Head of caudate nucleus (tissue), 42 donors: ENCODE results near the gene SERINC5.
A peak's percentile ranks its signal among the peaks of the same experiment; 100 is the strongest.

Experiments
- DNase-seq, 42 donors: peaks; one replicate each; pipeline versions ENCODE4 v3.0.0 to v3.0.0-alpha.2; 2020 to 2021; ENCODE audit warnings: mixed read lengths in 7 of 42
- intact Hi-C: fragments of 100-400 bp; cut with DNase I; formaldehyde crosslinking; loops from one replicate; pipeline ENCODE4 v1.15.0; 2022

SERINC5 gene

DNA sequence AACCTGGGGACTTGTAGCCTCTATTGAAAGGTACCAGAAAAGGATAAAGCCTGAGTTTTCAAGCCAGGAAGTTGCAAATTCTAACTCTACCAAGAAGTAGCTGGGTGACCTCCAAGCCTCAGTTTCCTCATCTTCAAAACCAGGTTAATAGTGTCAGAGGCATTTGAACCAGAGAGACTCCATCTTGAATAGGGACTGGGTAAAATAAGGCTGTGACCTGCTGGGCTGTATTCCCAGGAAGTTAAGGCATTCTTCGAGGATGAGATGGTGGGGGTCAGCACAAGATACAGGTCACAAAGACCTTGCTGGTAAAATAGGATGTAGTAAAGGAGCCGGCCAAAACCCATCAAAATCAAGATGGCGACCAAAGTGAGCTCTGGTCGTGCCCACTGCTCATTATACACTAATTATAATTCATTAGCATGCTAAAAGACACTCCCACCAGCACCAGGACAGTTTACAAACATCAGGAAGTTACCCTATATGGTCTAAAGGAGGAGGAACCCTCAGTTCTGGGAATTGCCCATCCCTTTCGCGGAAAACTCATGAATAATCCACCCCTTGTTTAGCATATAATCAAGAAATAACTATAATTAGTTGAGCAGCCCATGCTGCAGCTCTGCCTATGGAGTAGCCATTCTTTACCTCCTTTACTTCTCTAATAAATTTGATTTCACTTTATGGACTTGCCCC is 3.8 kb upstream of the SERINC5 start:
- no peak for DNase-seq

GRCh38 chr5:80255431-80255810 is 427 bp downstream of the SERINC5 start:
- peak in 40 of 42 donors; percentile 38 to 86 (median 66) for DNase-seq
- intact Hi-C loops, result loop anchor here (5.0 kb wide), 1 partner anchor 63 kb away; no protein-coding TSS in a partner anchor

More for the DNA sequence above, 3.8 kb upstream of the SERINC5 start:
- intact Hi-C loops, result loop anchor here (5.0 kb wide), 1 partner anchor 67 kb away; no protein-coding TSS in a partner anchor

- intact Hi-C loops, result loop anchor here (5.0 kb wide), 2 partner anchors 38 to 63 kb away; no protein-coding TSS in a partner anchor
- DNase-seq, result peak in 24 of 42 donors; percentile 16 to 70 (median 38)
These were observed 949 bp downstream of the SERINC5 start for GRCh38 chr5:80254767-80255430.

DNA sequence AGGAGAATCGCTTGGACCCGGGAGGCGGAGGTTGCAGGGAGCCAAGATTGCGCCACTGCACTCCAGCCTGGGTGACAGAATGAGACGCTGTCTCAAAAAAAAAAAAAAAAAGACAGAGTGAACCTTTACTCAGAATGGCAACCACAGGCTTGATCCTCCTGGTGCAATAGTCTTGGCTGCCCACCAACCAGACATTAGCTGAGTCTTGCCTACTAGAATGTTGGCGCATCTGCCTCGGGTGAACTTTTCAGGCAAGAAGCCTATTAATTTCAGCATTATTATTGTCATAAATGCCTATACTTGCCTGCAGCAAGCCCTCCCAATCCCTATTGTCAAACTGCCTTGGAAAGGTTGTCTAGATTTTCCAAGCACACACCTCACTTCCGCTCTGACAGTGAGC is 4.2 kb downstream of the SERINC5 start:
- peak in 2 of 42 donors; percentile 23 to 27 for DNase-seq
- intact Hi-C loops, result loop anchor here (5.0 kb wide), 1 partner anchor 34 kb away; no protein-coding TSS in a partner anchor

GRCh38 chr5:80250801-80251200 is 5.0 kb downstream of the SERINC5 start:
- no peak for DNase-seq
- intact Hi-C loops, result loop anchor here (5.0 kb wide), 1 partner anchor 34 kb away; no protein-coding TSS in a partner anchor

DNA sequence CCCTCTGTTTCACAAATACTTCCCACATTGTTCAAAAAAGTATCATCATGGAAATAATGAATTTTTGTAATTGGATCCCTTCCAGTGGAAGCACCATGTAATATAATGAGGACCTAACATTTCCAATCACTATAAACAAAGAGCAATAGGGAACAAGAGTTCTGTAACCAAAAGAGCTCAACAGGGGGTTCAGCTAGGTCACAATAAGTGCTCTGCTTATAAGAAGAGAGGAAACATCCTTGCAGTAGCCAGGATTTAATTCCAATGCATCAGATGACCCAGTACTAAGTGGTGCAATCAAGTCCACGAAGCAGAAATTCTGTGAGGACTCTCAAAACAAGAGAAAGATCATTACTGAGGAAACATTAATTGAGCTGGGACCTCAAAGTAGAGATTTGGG is 5.9 kb downstream of the SERINC5 start:
- no peak for DNase-seq
- intact Hi-C loops, result loop anchor here (5.0 kb wide), 1 partner anchor 33 kb away; no protein-coding TSS in a partner anchor

DNA sequence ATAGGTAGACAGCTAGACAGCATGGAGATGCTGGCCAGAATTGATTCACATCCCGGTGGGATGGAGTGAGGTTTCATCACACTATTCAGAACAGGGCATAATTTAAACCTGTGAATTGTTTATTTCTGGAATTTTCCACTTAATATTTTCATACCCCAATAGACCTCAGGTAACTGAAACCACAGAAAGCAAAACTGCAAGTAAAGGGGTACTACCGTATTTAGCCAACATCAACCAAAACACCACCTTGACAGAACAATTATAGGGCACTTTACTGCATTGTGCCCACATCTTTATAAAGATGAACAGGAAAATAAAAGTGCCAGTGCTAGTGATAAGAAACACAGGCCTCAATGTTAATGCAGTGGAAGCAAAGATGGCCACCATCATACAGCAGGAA is 7.5 kb downstream of the SERINC5 start:
- intact Hi-C loops, result no loop called here
- no peak for DNase-seq

GRCh38 chr5:80246995-80247729 is 8.7 kb downstream of the SERINC5 start:
- DNase-seq, result peak in 25 of 42 donors; percentile 19 to 86 (median 48)
- intact Hi-C loops, result no loop called here

DNA sequence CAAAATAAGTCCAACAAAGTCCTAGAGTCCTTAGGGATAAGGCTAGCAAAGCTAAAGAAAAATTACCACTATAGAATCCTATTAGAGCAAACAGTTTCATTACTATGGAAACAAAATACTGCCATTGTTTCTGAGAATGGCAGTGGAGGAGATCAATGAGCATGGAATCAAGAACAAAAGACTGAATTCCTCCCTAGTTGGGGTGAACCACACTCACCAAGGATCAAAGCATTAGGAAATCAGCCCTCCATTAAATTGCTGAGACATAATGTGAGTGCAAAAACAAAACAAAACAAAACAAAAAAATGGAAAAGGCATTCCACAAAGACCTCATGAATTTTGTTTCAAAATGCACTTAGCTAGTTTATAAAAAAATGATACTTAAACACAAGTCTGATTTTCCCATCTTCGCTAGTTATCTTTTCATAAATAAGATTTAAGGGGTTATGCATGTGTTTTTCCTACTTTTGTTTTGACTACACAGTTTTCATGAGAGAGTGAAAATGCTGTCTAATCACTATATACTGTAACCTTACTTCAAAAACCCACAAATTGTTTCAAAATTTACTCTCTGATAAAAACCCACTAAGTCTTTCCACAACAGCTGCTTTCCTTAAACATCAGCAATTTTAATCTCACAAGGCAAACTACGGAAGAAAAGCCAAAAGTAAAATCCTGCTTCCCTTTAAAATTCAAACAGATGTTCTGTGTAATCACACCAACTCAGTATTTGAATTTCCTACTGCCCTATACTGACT is 9.7 kb downstream of the SERINC5 start:
- intact Hi-C loops, result no loop called here
- DNase-seq, result no peak

- no peak for DNase-seq
- intact Hi-C loops, result no loop called here
These were observed 12.3 kb downstream of the SERINC5 start for GRCh38 chr5:80243567-80243966.

GRCh38 chr5:80242849-80243248 is 13.0 kb downstream of the SERINC5 start:
- intact Hi-C loops, result no loop called here
- DNase-seq, result no peak

GRCh38 chr5:80240368-80240986 is 15.4 kb downstream of the SERINC5 start:
- no peak for DNase-seq
- intact Hi-C loops, result no loop called here

DNA sequence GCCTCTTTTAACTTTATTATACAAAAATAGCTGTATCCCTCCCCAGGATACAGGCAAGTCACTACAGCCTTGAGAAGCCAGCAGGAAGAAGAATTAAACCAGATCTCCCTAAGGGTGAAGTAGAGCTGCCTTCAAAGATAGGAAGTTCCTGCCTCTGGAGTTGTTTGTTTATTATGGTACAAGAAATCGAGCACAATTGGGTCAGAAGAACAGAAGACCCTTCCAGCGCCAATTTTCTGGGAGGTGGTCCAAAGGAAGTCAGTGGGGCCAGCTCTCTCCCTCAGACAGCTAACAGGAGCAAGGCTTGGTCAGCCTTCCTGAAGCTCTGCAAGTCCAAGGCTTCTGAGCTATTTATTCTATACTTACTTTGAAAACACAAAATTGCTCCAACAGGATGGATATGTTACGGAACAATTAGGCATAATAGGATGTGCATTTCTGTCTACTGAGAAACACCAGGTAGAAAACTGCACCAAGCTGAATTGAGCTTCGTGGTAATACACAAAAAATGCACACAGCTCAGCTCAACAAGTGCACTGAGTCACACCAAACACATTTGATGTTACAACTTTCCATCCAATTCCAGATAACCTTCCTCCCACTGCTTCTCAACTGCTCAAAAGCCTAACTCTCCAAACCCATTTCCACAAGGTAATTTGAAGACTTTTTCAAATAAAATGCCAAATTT is 16.0 kb downstream of the SERINC5 start:
- intact Hi-C loops, result no loop called here
- peak in 3 of 42 donors; percentile 25 to 63 (median 36) for DNase-seq

DNA sequence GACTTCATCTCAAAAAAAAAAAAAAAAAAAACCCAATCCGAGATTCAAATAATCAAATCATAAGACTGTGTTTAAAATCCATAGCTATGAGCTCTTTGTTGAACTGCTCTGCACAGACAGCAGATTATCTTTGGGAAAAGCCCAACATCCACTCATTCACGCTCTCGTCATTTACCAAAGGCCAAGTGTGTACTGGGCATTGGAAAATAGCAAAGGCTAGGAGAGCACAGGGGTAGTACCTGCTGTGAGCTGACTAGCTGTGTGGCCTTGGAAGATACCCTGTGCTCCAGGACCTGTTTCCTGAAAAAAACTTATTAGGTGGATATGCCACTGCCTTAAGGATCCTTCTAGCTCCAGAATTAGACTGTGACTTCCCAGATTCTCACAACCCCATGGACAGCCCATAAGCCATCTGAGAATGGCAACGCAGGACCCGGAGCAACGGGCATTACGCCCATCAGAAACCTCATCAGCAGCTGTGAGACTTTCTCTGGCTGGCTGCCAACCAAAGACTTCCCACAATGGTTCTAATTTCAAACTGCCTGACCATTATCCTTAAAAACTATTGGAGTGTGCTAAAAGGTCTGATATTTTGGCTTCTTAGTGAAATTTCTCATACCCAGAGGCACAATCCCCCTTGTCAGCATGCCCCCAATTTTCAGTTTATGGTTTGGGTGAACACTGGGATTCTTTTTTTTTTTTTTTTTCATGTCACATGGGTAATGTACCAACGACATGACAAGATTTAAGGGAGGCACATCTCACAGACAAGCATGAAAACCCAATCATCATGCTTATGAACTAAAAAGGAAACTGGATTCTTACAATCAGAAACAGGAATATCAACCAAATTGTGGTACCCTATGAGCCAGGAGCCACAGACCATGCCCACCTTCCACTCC is 16.8 kb downstream of the SERINC5 start:
- peak; percentile 63 to 97 (median 87) for DNase-seq
- intact Hi-C loops, result no loop called here

GRCh38 chr5:80238097-80238496 is 17.8 kb downstream of the SERINC5 start:
- DNase-seq, result no peak
- intact Hi-C loops, result no loop called here

DNA sequence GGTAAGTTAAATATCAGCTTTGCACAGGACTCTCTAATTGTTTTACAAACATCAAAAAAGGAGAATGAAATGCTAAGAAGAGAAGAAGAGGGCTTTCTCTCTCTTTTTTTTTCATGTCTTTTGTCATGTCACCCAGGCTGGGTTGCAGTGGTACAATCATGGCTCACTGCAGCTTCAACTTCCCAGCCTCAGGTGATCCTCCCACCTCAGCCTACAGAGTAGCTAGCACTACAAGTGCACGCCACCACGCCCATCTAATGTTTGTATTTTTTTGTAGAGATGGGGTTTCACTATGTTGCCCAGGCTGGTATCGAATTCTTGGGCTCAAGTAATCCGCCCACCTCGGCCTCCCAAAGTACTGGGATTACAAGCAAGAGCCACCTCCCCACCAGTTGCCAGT is 18.6 kb downstream of the SERINC5 start:
- peak in 2 of 42 donors; percentile 41 to 54 for DNase-seq
- intact Hi-C loops, result no loop called here
